GM12873 (cell line): Measurements from ENCODE around the gene ZMAT2.

Source experiments
- CTCF ChIP-seq: IDR thresholded peaks from 2 replicates; pipeline ENCODE4 v1.5.1; 2012; ENCODE audit warnings: low read depth, mild to moderate bottlenecking, moderate library complexity, low read length, control low read depth; ENCODE audit not compliant: insufficient read depth; ENCODE audit errors: missing control alignments

Gene ZMAT2

GRCh38 chr5:140673187-140673976, 26.9 kb upstream of the ZMAT2 start, which contains the start of gene DND1:
TSS of gene DND1 (minus strand) at chr5:140673576. CDS start at chr5:140673542, 34 bp downstream.
- TF ChIP-seq CTCF, result no peak

- TF ChIP-seq CTCF, result no peak
Measured at GRCh38 chr5:140674211-140674610, 26.0 kb upstream of the ZMAT2 start.

- TF ChIP-seq CTCF, result no peak
Measured at GRCh38 chr5:140674629-140675028, 25.6 kb upstream of the ZMAT2 start.

GRCh38 chr5:140677947-140678346, 22.3 kb upstream of the ZMAT2 start:
- TF ChIP-seq CTCF, result no peak

GRCh38 chr5:140678993-140679392, 21.3 kb upstream of the ZMAT2 start:
- no peak for TF ChIP-seq CTCF

- no peak for TF ChIP-seq CTCF
Measured at GRCh38 chr5:140690376-140690932, 9.8 kb upstream of the ZMAT2 start.
